Heart left ventricle (tissue), 16 donors: Measurements from ENCODE around the gene ICAM5. TPM values are rescaled to one million over a fixed set of nuclear protein-coding genes. Genes with fewer than 3 reads are reported as not detected.

Source experiments
- ATAC-seq, 4 donors: fragments of 200-7000 bp; cut with Tn5 transposase; one replicate each; pipeline ENCODE4 v1.9.1; 2020 to 2022; ENCODE audit warnings: moderate library complexity in 4 of 4, mild to moderate bottlenecking in 3 of 4, moderate number of reproducible peaks in 1 of 4
- DNase-seq, 5 donors: peaks; one replicate each; pipeline ENCODE4 v3.0.0-alpha.2; 2020
- H3K27ac ChIP-seq, 12 donors: fragments of 200-600 bp; sonication (generic) in 4 of 12; one replicate each; pipeline versions ENCODE4 v1.5.0 to v1.8.0; 2016 to 2022; ENCODE audit warnings: mild to moderate bottlenecking in 2 of 12
- H3K27me3 ChIP-seq, 9 donors: fragments of 200-600 bp; sonication (generic) in 2 of 9; one replicate each; pipeline versions ENCODE4 v1.5.1 to v1.8.0; 2016 to 2022; ENCODE audit warnings: mild to moderate bottlenecking in 3 of 9
- H3K36me3 ChIP-seq, 9 donors: fragments of 200-600 bp; sonication (generic) in 2 of 9; one replicate each; pipeline versions ENCODE4 v1.5.0 to v1.8.0; 2018 to 2022; ENCODE audit warnings: mild to moderate bottlenecking in 2 of 9
- H3K4me1 ChIP-seq, 12 donors: fragments of 200-600 bp; sonication (generic) in 4 of 12; one replicate each; pipeline versions ENCODE4 v1.5.0 to v1.8.0; 2016 to 2022; ENCODE audit warnings: mild to moderate bottlenecking in 3 of 12
- H3K4me3 ChIP-seq, 12 donors: fragments of 200-600 bp; sonication (generic) in 4 of 12; one replicate each; pipeline versions ENCODE4 v1.5.0 to v1.8.0; 2017 to 2022; ENCODE audit warnings: mild to moderate bottlenecking in 9 of 12, moderate library complexity in 4 of 12
- H3K9me3 ChIP-seq, 12 donors: fragments of 200-600 bp; sonication (generic) in 4 of 12; one replicate each; pipeline versions ENCODE4 v1.5.0 to v1.8.0; 2016 to 2022; ENCODE audit warnings: mild to moderate bottlenecking in 1 of 12
- CTCF ChIP-seq, 12 donors: fragments of 200-600 bp; sonication (generic) in 4 of 12; IDR thresholded peaks; one replicate each; pipeline versions ENCODE4 v1.5.0 to v1.8.0; 2018 to 2022; ENCODE audit warnings: antibody characterized with exemption in 12 of 12, mild to moderate bottlenecking in 5 of 12
- POLR2A ChIP-seq, 2 donors: fragments of 450-650 bp; IDR thresholded peaks; one replicate each; pipeline ENCODE4 v1.6.1; 2017; ENCODE audit warnings: antibody characterized with exemption in 2 of 2, mild to moderate bottlenecking in 2 of 2, moderate library complexity in 2 of 2
- WGBS, 4 donors: extraction: QIAGEN DNeasy Blood & Tissue Kit in 2 of 4; methylation state at CpG; one replicate each; pipeline versions ENCODE4 v1.1.5 to v1.1.7; 2013 to 2018; 5-methylcytosine and 5-hydroxymethylcytosine counted together
- intact Hi-C, 10 donors: fragments of 100-400 bp; cut with DNase I; formaldehyde crosslinking; loops; one replicate each; pipeline versions ENCODE4 v1.11.1 to v1.14.2; 2022
- polyA plus RNA-seq, 2 donors: library from polyadenylated mRNA; stranded (reverse); fragments of 200-250 nt; gene quantifications; one replicate each; pipeline ENCODE4 v1.2.3, GENCODE V29; 2013
- total RNA-seq, 9 donors: library from RNA; depleted of rRNA in 2 of 9; stranded (reverse); fragments of >200 nt in 2 of 9; fragmentation: NEBNext Ultra II Directional in 3 of 9; extraction: Animal tissue kit (Norgen Biotek cat#: 25700) in 3 of 9; gene quantifications; one replicate each; pipeline versions ENCODE4 v1.1.0 to v1.2.4, GENCODE V29; 2016 to 2023
- donor health status: ischemic (EF 13 %, LVEDD 7.1; RV severe dilation, severe dysfunction).
- donor health status: healthy with polysubstance abuse.
- donor health status: DM: no; HTN: yes; CAD: no.
- donor health status: DM: no; HTN: no; CAD: no.
- donor health status: ischemic (EF 25% LVEDD 6.9; RV normal size, moderate dysfunction).
- donor health status: ischemic (EF 25% LVEDD 5.7; RV mildly dilated, moderate dysfunction).
- donor health status: healthy.
- donor health status: DM: yes; HTN: yes; CAD: no.
- donor health status: ischemic (EF 35%, LVEDD 5.7; RV mildly dilated, moderate dysfunction).
- donor health status: nonischemic (EF 11% LVEDD 7.7; RV severe dilation, severe dysfunction).
- donor health status: DM: yes; HTN: yes; CAD: no.
- donor health status: PGD.
- donor health status: ischemic (EF 29% LVEDD 5.4; RV normal size, mild dysfunction).
- donor health status: nonischemic (EF 23%, LVEDD 6.1; RV moderate dilation, normal function).

ICAM5 gene
- total and polyA plus RNA-seq, 11 donors: 0.11 to 0.98 (median 0.34) TPM; not detected in 2

DNA sequence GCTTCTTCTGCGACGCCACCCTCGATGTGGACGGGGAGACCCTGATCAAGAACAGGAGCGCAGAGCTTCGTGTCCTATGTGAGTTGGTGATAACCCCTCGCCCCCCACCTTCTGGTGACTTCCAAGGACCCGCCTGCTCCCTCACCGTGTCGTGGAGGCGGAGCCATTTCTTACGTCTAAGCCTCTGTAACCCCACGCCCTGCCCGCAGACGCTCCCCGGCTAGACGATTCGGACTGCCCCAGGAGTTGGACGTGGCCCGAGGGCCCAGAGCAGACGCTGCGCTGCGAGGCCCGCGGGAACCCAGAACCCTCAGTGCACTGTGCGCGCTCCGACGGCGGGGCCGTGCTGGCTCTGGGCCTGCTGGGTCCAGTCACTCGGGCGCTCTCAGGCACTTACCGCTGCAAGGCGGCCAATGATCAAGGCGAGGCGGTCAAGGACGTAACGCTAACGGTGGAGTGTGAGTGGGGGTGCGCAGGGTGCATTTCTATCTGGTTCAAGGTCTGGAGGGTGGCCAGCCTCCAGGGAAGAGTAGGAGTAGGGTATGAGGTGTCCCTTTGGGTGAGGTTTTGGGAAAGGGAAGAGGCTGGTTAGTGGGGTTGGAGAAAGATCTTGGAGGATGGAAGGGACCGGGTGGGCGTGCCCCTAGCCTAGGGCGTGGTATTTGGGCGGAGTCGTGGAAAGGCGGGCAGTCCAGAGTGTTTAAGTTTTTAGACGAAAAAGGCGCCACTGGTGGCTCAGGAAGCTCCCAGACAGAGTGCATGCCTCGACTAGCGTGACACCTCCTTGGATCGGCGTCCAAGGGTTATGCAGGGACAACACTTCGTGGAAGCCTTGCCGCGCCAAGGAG is 3.3 kb downstream of the ICAM5 start:
- Histone ChIP-seq H3K27me3 (peaks cover 43 to 98% (median 88%) of the 10 kb centered on the region in 9 donors), H3K27ac (no peak overlapping the region), H3K36me3 (no peaks in the 10 kb centered on the region), H3K9me3 (no peaks in the 10 kb centered on the region), H3K4me1 (peaks cover 10 to 77% (median 47%) of the 10 kb centered on the region in 12 donors), H3K4me3 (peak overlapping the region; percentile 1 to 60 (median 43))
- DNase-seq (no peak), ATAC-seq (no peak)
- no peak for TF ChIP-seq CTCF (IDR thresholded peaks at IDR 0.05)
- TF ChIP-seq POLR2A (IDR thresholded peaks at IDR 0.05): no peak
- intact Hi-C loops: no loop called here
- WGBS, 4 donors: 15 to 24% (median 19%) methylated on average over 50 to 56 of the region's 56 CpGs

- ATAC-seq (no peak), DNase-seq (no peak)
- Histone ChIP-seq H3K4me1 (peaks cover 10 to 69% (median 41%) of the 10 kb centered on the region in 12 donors), H3K36me3 (no peaks in the 10 kb centered on the region), H3K9me3 (no peaks in the 10 kb centered on the region), H3K27me3 (peaks cover 36 to 98% (median 80%) of the 10 kb centered on the region in 9 donors), H3K27ac (no peak overlapping the region), H3K4me3 (peak overlapping the region in 1 of 12 donors; percentile 10)
- WGBS, 4 donors: 21 to 32% (median 27%) methylated on average over 29 to 49 of the region's 49 CpGs
- intact Hi-C loops: no loop called here
- TF ChIP-seq POLR2A (IDR thresholded peaks at IDR 0.05) (no peak), CTCF (IDR thresholded peaks at IDR 0.05) (no peak)
These were observed 4.0 kb downstream of the ICAM5 start for GRCh38 chr19:10293637-10294367.

GRCh38 chr19:10294368-10294697 is 4.6 kb downstream of the ICAM5 start:
- Histone ChIP-seq H3K4me1 (peaks cover 10 to 64% (median 36%) of the 10 kb centered on the region in 12 donors), H3K36me3 (no peaks in the 10 kb centered on the region), H3K9me3 (no peaks in the 10 kb centered on the region), H3K4me3 (peak overlapping the region in 1 of 12 donors; percentile 10), H3K27ac (no peak overlapping the region), H3K27me3 (peaks cover 36 to 98% (median 75%) of the 10 kb centered on the region in 9 donors)
- DNase-seq (peak in 1 of 5 donors; percentile 27), ATAC-seq (no peak)
- TF ChIP-seq POLR2A (IDR thresholded peaks at IDR 0.05): no peak
- peak in 1 of 12 donors; percentile 8 for TF ChIP-seq CTCF (IDR thresholded peaks at IDR 0.05)
- WGBS, 4 donors: 10 to 23% (median 19%) methylated on average over 13 to 25 of the region's 25 CpGs
- intact Hi-C loops: no loop called here

DNA sequence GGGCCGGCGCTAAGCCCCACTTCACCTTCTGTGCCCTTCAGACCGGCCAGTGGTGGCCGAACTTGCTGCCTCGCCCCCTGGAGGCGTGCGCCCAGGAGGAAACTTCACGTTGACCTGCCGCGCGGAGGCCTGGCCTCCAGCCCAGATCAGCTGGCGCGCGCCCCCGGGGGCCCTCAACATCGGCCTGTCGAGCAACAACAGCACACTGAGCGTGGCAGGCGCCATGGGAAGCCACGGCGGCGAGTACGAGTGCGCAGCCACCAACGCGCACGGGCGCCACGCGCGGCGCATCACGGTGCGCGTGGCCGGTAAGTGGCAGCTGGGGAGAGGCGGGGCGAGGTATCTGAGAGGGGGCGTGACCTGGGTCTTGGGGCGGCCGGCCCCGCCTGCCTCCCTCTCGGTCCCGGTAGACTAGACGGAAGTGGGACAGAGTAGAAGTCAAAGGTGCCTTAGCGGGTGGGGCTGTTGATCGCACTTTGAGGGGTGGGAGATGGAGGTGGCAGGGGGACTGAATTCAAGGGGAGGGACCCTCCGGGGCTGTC is 5.6 kb downstream of the ICAM5 start:
- intact Hi-C loops: no loop called here
- peaks cover 10 to 61% (median 28%) of the 10 kb centered on the region in 12 donors for H3K4me1 ChIP-seq
- no peak for TF ChIP-seq POLR2A (IDR thresholded peaks at IDR 0.05)
- peak in 1 of 12 donors; percentile 20 for TF ChIP-seq CTCF (IDR thresholded peaks at IDR 0.05)
- H3K9me3 ChIP-seq: no peaks in the 10 kb centered on the region
- 1 to 4% (median 2%) methylated on average over 18 to 48 of the region's 48 CpGs for WGBS, 4 donors
- H3K4me3 ChIP-seq: peak overlapping the region in 10 of 12 donors; percentile 9 to 51 (median 27)
- DNase-seq: peak in 2 of 5 donors; percentile 37 to 68
- peak in 1 of 4 donors; percentile 3 for ATAC-seq
- H3K27me3 ChIP-seq: peaks cover 36 to 97% (median 67%) of the 10 kb centered on the region in 9 donors
- no peaks in the 10 kb centered on the region for H3K36me3 ChIP-seq
- H3K27ac ChIP-seq: no peak overlapping the region
